Muscle layer of colon (tissue), 2 donors: ENCODE results near the gene DYNLRB1.

Experiments used
- H3K27ac ChIP-seq: one replicate; pipeline ENCODE4 v1.7.0; 2013; ENCODE audit warnings: low read depth, mild to moderate bottlenecking, low read length, moderate library complexity
- H3K27me3 ChIP-seq, 2 donors: one replicate each; pipeline ENCODE4 v1.7.0; 2013; ENCODE audit warnings: low read length in 2 of 2, mild to moderate bottlenecking in 2 of 2; ENCODE audit not compliant: insufficient read depth in 2 of 2, control insufficient read depth in 1 of 2
- H3K36me3 ChIP-seq: one replicate; pipeline ENCODE4 v1.7.0; 2013; ENCODE audit warnings: mild to moderate bottlenecking, low read length; ENCODE audit not compliant: insufficient read depth
- H3K4me1 ChIP-seq: one replicate; pipeline ENCODE4 v1.7.0; 2013; ENCODE audit warnings: mild to moderate bottlenecking, low read length; ENCODE audit not compliant: insufficient read depth
- H3K4me3 ChIP-seq, 2 donors: one replicate each; pipeline ENCODE4 v1.7.0; 2013; ENCODE audit warnings: low read length in 2 of 2, low read depth in 1 of 2, mild to moderate bottlenecking in 1 of 2, moderate library complexity in 1 of 2
- H3K9ac ChIP-seq: one replicate; pipeline ENCODE4 v1.7.0; 2013; ENCODE audit warnings: low read length
- H3K9me3 ChIP-seq: one replicate; pipeline ENCODE4 v1.7.0; 2013; ENCODE audit warnings: mild to moderate bottlenecking, low read length
- donor health status: abdominal sarcoma.
- donor health status: Adenocarcinoma of cecum.

Gene DYNLRB1

GRCh38 chr20:34575271-34575670, 59.0 kb downstream of the DYNLRB1 start:
- Histone ChIP-seq H3K27me3 (no peaks in the 10 kb centered on the region), H3K36me3 (peaks cover 17% of the 10 kb centered on the region), H3K9me3 (no peaks in the 10 kb centered on the region), H3K4me1 (no peaks in the 10 kb centered on the region), H3K4me3 (no peak overlapping the region), H3K9ac (no peak overlapping the region), H3K27ac (no peak overlapping the region)

GRCh38 chr20:34575756-34576155, 59.5 kb downstream of the DYNLRB1 start:
- Histone ChIP-seq H3K27ac (no peak overlapping the region), H3K27me3 (no peaks in the 10 kb centered on the region), H3K4me3 (no peak overlapping the region), H3K4me1 (no peaks in the 10 kb centered on the region), H3K9me3 (no peaks in the 10 kb centered on the region), H3K9ac (no peak overlapping the region), H3K36me3 (peaks cover 20% of the 10 kb centered on the region)

- Histone ChIP-seq H3K27ac (no peak overlapping the region), H3K36me3 (peaks cover 22% of the 10 kb centered on the region), H3K4me1 (peaks cover 11% of the 10 kb centered on the region), H3K4me3 (no peak overlapping the region), H3K9me3 (no peaks in the 10 kb centered on the region), H3K27me3 (no peaks in the 10 kb centered on the region), H3K9ac (no peak overlapping the region)
Observed at GRCh38 chr20:34577061-34577460, 60.8 kb downstream of the DYNLRB1 start.

GRCh38 chr20:34578025-34578424, 61.8 kb downstream of the DYNLRB1 start:
- Histone ChIP-seq H3K4me1 (peaks cover 11% of the 10 kb centered on the region), H3K4me3 (no peak overlapping the region), H3K9ac (no peak overlapping the region), H3K9me3 (no peaks in the 10 kb centered on the region), H3K27ac (no peak overlapping the region), H3K36me3 (peaks cover 22% of the 10 kb centered on the region), H3K27me3 (no peaks in the 10 kb centered on the region)

- no peaks in the 10 kb centered on the region for H3K9me3 ChIP-seq
- no peaks in the 10 kb centered on the region for H3K27me3 ChIP-seq
- H3K4me3 ChIP-seq: no peak overlapping the region
- peaks cover 11% of the 10 kb centered on the region for H3K4me1 ChIP-seq
- no peak overlapping the region for H3K27ac ChIP-seq
- H3K9ac ChIP-seq: no peak overlapping the region
- H3K36me3 ChIP-seq: peaks cover 18% of the 10 kb centered on the region
Observed at GRCh38 chr20:34578521-34578920, 62.3 kb downstream of the DYNLRB1 start.

GRCh38 chr20:34579191-34579978, 63.2 kb downstream of the DYNLRB1 start:
- Histone ChIP-seq H3K27ac (no peak overlapping the region), H3K4me1 (peaks cover 11% of the 10 kb centered on the region), H3K36me3 (peaks cover 17% of the 10 kb centered on the region), H3K27me3 (no peaks in the 10 kb centered on the region), H3K9me3 (no peaks in the 10 kb centered on the region), H3K4me3 (no peak overlapping the region), H3K9ac (no peak overlapping the region)

GRCh38 chr20:34579979-34580940, 64.0 kb downstream of the DYNLRB1 start:
- Histone ChIP-seq H3K4me1 (peaks cover 11% of the 10 kb centered on the region), H3K9ac (no peak overlapping the region), H3K4me3 (no peak overlapping the region), H3K36me3 (peaks cover 12% of the 10 kb centered on the region), H3K27me3 (no peaks in the 10 kb centered on the region), H3K27ac (no peak overlapping the region), H3K9me3 (no peaks in the 10 kb centered on the region)

GRCh38 chr20:34581341-34582184, 65.3 kb downstream of the DYNLRB1 start:
- Histone ChIP-seq H3K9ac (no peak overlapping the region), H3K9me3 (no peaks in the 10 kb centered on the region), H3K4me1 (peaks cover 11% of the 10 kb centered on the region)

GRCh38 chr20:34582221-34582620, 66.0 kb downstream of the DYNLRB1 start:
- H3K9ac ChIP-seq: no peak overlapping the region
- no peak overlapping the region for H3K4me3 ChIP-seq
- peaks cover 12% of the 10 kb centered on the region for H3K36me3 ChIP-seq
- H3K27ac ChIP-seq: no peak overlapping the region
- no peaks in the 10 kb centered on the region for H3K9me3 ChIP-seq
- H3K27me3 ChIP-seq: no peaks in the 10 kb centered on the region
- H3K4me1 ChIP-seq: peaks cover 11% of the 10 kb centered on the region

More at GRCh38 chr20:34581341-34582184, 65.3 kb downstream of the DYNLRB1 start:
- no peak overlapping the region for H3K4me3 ChIP-seq
- peaks cover 12% of the 10 kb centered on the region for H3K36me3 ChIP-seq
- no peak overlapping the region for H3K27ac ChIP-seq
- H3K27me3 ChIP-seq: no peaks in the 10 kb centered on the region

GRCh38 chr20:34582911-34583310, 66.7 kb downstream of the DYNLRB1 start:
- no peaks in the 10 kb centered on the region for H3K27me3 ChIP-seq
- peaks cover 12% of the 10 kb centered on the region for H3K36me3 ChIP-seq
- H3K4me3 ChIP-seq: no peak overlapping the region
- H3K4me1 ChIP-seq: peaks cover 11% of the 10 kb centered on the region
- no peak overlapping the region for H3K27ac ChIP-seq
- no peaks in the 10 kb centered on the region for H3K9me3 ChIP-seq
- H3K9ac ChIP-seq: no peak overlapping the region

GRCh38 chr20:34583544-34583943, 67.3 kb downstream of the DYNLRB1 start:
- Histone ChIP-seq H3K27me3 (no peaks in the 10 kb centered on the region), H3K36me3 (peaks cover 12% of the 10 kb centered on the region), H3K4me1 (peaks cover 11% of the 10 kb centered on the region), H3K9ac (no peak overlapping the region), H3K4me3 (no peak overlapping the region), H3K9me3 (no peaks in the 10 kb centered on the region), H3K27ac (no peak overlapping the region)
